ENCODE measurements around the gene MANSC4. TPM values are rescaled to one million over a fixed set of nuclear protein-coding genes. Genes with fewer than 3 reads are reported as not detected.
A peak's percentile ranks its signal among the peaks of the same experiment; 100 is the strongest.

The MANSC4 gene
- total RNA-seq: not detected in 2 replicates

GRCh38 chr12:27779920-27780611 lies at the start of gene MANSC4, which contains the start of gene KLHL42:
Gene MANSC4, minus strand, starts transcription at chr12:27780236. Its CDS starts 8,960 bp downstream, at chr12:27771276.
Gene KLHL42, plus strand, starts transcription at chr12:27780233. Its CDS starts 98 bp downstream, at chr12:27780331.
- no peak for DNase-seq (ENCODE audit: extremely low read depth, low read depth, low spot score)

GRCh38 chr12:27828196-27828595 lies 48.2 kb upstream of the MANSC4 start:
- no peak for DNase-seq (ENCODE audit: extremely low read depth, low read depth, low spot score)

DNA sequence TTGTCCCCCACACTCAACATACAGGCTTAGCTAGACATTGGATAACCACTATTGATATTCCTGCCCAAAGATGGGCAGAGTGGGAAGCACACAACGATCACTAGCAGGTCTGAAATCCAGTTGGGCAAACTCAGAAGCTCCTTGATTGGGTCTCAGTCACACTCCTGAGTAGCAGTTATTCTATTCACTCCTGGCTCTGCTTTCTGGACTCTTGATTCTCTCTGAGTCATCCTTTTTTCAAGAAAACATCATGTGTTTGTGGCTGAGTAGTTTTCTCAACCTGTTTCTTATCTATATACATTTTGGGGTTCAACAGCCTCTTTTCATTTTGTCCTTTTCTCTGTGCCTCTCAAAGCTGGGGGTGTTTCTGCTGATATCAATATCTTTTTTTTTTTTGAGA lies 46.0 kb upstream of the MANSC4 start:
- DNase-seq (ENCODE audit: extremely low read depth, low read depth, low spot score): no peak

DNA sequence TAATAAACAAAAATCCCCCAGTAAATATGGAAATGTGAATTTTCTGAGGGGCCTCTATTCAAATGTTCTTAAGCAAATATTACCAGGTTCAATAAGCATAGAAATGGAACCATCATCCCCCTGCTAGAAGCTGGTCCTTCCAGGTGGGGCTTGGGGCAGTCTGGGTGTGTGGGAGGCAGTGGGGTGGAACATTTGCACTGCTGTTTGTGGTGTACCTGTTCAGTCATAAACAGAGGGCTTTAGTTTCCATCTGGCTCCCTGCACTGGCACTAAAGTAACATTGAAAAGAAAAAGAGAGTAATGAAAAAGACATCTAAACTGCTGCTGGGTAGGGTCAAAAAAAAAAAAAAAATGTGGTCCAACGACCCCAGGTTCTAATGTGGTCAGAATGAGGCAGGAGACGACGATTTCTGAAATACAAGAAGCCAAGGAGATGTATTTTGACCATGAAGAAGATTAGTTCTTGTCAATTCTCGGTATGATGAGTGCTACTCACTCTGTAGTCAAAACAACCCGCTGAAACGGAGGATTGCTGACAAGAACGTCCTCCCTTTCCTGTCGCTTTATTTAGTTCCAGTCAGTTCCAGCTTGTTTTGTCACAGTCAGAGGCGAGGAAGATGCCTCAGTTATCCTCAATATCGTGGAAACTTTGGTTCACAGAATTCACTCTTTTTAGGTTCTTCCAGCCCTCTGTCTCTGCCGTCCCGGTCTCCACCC lies 44.2 kb upstream of the MANSC4 start:
- no peak for DNase-seq (ENCODE audit: extremely low read depth, low read depth, low spot score)

- no peak for DNase-seq (ENCODE audit: extremely low read depth, low read depth, low spot score)
These were observed 43.0 kb upstream of the MANSC4 start for GRCh38 chr12:27823038-27823437.

- DNase-seq (ENCODE audit: extremely low read depth, low read depth, low spot score): peak; percentile 96
These were observed 42.2 kb upstream of the MANSC4 start for GRCh38 chr12:27822076-27822712.

DNA sequence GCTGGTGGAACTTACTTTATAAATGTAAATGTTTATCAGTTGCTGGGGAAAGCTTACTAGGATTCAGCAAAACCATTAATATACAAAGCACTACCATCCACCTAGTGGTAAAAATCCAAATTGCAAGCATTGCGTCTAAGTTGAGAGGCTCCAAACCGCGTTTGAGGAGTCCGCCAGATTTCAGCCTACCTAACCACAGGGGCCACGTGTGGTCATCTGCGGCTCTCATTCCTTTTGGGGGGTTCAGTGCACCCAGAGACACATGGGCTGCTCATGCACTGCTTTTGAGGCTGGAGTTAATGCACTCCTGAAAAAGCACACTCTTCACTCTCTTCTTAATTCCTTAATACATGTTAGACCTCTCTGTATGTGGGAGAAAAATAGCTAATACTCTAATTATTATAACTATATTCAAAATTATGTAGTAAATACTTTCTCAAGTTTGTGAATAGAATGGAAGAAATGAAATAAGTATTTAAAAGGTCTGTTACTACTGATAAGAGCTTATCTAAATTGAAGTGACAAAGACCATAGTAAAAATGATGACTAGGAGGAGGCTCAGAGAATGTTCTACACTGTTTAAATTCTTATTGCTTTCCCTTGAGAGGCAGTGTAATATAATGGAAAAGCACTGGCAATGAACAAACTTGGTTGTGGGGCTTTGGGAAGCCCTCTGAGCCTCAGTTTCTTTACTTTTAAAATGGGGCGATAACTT lies 41.4 kb upstream of the MANSC4 start:
- peak; percentile 94 for DNase-seq (ENCODE audit: extremely low read depth, low read depth, low spot score)

- no peak for DNase-seq (ENCODE audit: extremely low read depth, low read depth, low spot score)
These were observed 40.5 kb upstream of the MANSC4 start for GRCh38 chr12:27820564-27820963.

DNA sequence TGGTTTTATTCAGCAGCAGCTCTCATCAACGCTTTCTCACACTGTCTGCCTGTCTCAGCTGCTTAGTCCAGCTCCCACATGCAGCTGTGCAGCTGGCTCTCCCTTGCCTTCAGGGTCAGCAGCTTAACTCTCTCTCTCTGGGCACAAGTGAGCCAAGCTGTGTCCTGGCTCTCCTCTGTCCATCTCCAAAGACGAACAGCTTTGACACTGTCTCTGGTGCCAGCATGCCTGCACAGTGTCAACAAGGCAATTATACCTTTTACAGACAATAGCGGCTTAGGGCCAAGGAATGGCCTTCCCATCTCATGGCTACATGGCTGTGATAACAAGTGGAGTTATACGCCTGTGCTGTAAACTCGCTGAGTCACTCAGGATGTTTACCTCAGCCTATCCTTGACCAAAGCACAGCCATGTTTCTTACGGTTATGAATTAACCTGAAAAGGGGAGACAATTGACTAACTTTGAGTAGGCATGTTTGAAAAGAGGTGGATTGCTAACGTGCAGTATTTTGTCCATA lies 38.4 kb upstream of the MANSC4 start:
- no peak for DNase-seq (ENCODE audit: extremely low read depth, low read depth, low spot score)

GRCh38 chr12:27817766-27818165 lies 37.7 kb upstream of the MANSC4 start:
- DNase-seq (ENCODE audit: extremely low read depth, low read depth, low spot score): no peak

DNA sequence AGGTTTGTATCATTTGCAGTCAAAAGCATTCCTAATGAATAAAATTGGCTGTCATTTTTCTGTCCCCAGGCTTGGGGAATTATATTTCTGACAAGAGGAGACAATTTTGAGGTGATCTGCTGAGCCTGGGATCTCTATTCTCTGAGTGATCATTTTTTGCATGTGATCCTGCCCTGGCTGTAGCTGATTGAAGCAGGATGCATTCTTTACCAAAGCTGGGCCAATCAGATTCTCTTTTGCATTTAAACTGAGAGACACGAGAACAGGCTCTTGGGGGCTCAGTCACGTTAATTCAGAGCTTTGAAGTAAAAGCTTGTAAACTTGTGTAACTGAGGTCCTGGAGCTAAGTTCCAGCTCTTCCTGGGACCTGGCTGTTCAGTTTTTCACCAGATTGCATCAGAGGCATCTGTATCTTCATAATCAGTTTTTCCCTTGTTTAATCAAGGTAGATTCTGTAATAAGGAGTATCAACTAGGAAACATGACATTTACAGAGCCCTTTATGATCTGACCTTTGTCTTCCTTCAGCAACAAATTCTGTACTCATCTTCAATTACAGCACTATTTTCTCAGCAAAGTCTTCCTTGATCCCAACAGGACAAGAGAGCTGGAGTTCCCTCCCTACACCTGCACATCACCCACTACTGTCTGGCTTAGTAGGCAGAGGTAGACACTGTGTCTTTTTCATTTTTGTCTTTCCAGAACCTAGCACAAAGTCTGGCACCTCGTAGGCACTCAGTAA lies 35.0 kb upstream of the MANSC4 start:
- no peak for DNase-seq (ENCODE audit: extremely low read depth, low read depth, low spot score)

- DNase-seq (ENCODE audit: extremely low read depth, low read depth, low spot score): no peak
These were observed 34.4 kb upstream of the MANSC4 start for GRCh38 chr12:27814411-27814810.

DNA sequence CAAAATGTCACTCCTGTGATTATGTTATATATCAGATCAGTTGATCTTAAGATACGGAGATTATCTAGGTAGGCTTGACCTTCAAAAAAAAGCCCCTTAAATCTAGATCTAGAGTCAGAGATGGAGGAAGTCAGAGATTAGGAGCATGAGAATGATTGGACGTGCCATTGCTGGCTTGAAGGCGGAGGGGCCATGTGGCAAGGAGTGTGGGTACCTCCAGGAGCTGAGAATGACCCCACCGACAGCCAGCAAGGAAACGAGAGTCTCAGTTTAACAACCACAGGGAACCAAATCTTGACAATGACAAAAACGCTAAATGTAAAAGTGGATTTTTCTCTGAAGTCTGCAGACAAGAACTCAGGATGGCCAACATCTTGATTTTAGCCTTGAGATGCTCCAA lies 32.5 kb upstream of the MANSC4 start:
- DNase-seq (ENCODE audit: extremely low read depth, low read depth, low spot score): no peak

DNA sequence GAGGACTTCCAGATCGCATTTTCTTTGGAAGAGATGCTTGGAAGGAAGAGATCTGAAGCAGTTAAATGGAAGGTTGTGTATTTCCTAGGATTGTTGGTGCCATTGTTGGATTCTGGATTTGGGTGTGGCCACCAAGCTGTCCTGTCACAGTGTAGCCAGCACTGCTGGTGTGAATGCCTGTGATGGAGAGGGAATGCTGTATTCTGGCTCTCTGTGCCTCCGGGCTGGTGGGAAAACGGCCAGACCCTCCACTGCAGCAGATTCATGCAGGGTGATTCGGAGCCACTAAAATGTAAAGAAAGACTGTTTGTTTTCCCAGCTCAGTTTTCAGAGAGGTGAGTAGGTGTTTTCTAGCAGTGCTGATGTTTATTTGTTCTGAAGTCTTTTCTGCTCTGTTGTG lies 30.7 kb upstream of the MANSC4 start:
- DNase-seq (ENCODE audit: extremely low read depth, low read depth, low spot score): no peak

- DNase-seq (ENCODE audit: extremely low read depth, low read depth, low spot score): no peak
These were observed 28.8 kb upstream of the MANSC4 start for GRCh38 chr12:27808841-27809240.

GRCh38 chr12:27807063-27807703 lies 27.1 kb upstream of the MANSC4 start:
- DNase-seq (ENCODE audit: extremely low read depth, low read depth, low spot score): no peak

GRCh38 chr12:27806259-27806658 lies 26.2 kb upstream of the MANSC4 start:
- no peak for DNase-seq (ENCODE audit: extremely low read depth, low read depth, low spot score)

- DNase-seq (ENCODE audit: extremely low read depth, low read depth, low spot score): no peak
These were observed 25.2 kb upstream of the MANSC4 start for GRCh38 chr12:27805238-27805637.

GRCh38 chr12:27802936-27803335 lies 22.9 kb upstream of the MANSC4 start:
- no peak for DNase-seq (ENCODE audit: extremely low read depth, low read depth, low spot score)

GRCh38 chr12:27802511-27802910 lies 22.5 kb upstream of the MANSC4 start:
- DNase-seq (ENCODE audit: extremely low read depth, low read depth, low spot score): no peak
